RWPE2 (cell line): Measurements from ENCODE around the gene APBA3.

Source experiments
- ATAC-seq: fragments of 200-7000 bp; cut with Tn5 transposase; 3 replicates; pipeline ENCODE4 v1.9.1; 2021; ENCODE audit warnings: low read depth
- DNase-seq: peaks from one replicate; pipeline ENCODE4 v3.0.0-alpha.2; 2020; ENCODE audit warnings: low spot score
- H3K27ac ChIP-seq: fragments of 450-650 bp; 2 replicates; pipeline ENCODE4 v1.5.1; 2017; ENCODE audit warnings: mild to moderate bottlenecking; ENCODE audit not compliant: poor library complexity, severe bottlenecking
- H3K27me3 ChIP-seq: fragments of 250-450 bp; sonication (Bioruptor Pico); 2 replicates; pipeline ENCODE4 v1.5.1; 2021; ENCODE audit warnings: mild to moderate bottlenecking, moderate library complexity; ENCODE audit not compliant: insufficient read depth, poor library complexity, severe bottlenecking
- H3K36me3 ChIP-seq: fragments of 250-450 bp; sonication (Bioruptor Pico); 2 replicates; pipeline ENCODE4 v1.5.1; 2020; ENCODE audit warnings: low read depth, mild to moderate bottlenecking, moderate library complexity
- H3K4me1 ChIP-seq: fragments of 250-450 bp; sonication (Bioruptor Pico); 2 replicates; pipeline ENCODE4 v1.5.1; 2021; ENCODE audit warnings: mild to moderate bottlenecking, moderate library complexity; ENCODE audit not compliant: insufficient read depth, poor library complexity, severe bottlenecking
- H3K4me3 ChIP-seq: fragments of 250-450 bp; sonication (Bioruptor Pico); 2 replicates; pipeline ENCODE4 v1.5.1; 2021; ENCODE audit warnings: mild to moderate bottlenecking, moderate library complexity; ENCODE audit not compliant: severe bottlenecking
- H3K9me3 ChIP-seq: fragments of 250-450 bp; sonication (Bioruptor Pico); 2 replicates; pipeline ENCODE4 v1.5.1; 2021; ENCODE audit warnings: mild to moderate bottlenecking, moderate library complexity; ENCODE audit not compliant: severe bottlenecking
- TF ChIP-seq, protein P1 (sequence below): fragments of 450-650 bp; IDR thresholded peaks from one replicate; pipeline ENCODE4 v1.5.1; 2017; ENCODE audit warnings: mild to moderate bottlenecking, moderate library complexity; ENCODE audit not compliant: poor library complexity, severe bottlenecking

Gene APBA3

DNA sequence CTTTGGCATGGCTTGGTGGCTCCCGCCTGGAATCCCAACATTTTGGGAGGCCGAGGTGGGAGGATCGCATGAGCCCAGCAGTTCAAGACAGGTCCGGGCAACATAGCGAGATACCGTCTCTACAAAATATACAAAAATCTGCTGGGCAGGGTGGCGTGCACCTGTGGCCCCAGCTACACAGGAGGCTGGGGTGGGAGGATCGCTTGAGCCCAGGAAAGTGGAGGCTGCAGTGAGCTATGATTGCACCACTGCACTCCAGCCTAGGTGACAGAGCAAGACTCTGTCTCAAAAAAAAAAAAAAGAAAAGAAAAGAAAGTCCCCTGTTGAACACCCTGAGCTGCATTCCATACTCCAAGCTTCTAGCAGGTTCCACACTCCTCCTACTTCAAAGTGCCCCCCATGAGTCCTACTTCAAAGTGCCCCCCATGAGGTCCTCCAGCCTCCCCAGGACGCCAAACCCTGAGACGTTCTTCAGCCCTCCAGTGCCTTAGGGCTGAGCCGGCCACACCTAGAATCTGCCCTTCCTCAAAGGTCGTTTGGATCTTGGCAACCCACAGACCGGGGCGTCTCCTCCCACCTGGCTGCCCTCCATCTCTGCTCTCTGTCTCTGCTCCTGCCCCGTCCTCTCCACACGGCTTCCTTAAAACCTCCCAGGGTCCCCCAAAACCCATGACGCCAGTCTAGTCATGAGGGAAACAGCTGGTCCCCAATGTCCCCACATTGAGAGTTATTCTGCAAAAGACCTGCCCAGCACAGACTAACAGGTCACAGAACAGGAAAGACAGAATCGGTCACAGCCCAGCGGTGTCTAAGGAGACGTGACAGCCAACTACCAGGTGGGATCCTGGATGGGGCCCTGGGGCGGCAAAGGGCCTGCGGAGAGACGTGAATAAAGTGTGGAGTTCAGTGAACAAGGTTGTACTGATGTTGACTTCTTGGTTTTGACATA, 48.6 kb downstream of the APBA3 start:
- no peaks in the 10 kb centered on the region for H3K9me3 ChIP-seq
- TF ChIP-seq, protein P1, sequence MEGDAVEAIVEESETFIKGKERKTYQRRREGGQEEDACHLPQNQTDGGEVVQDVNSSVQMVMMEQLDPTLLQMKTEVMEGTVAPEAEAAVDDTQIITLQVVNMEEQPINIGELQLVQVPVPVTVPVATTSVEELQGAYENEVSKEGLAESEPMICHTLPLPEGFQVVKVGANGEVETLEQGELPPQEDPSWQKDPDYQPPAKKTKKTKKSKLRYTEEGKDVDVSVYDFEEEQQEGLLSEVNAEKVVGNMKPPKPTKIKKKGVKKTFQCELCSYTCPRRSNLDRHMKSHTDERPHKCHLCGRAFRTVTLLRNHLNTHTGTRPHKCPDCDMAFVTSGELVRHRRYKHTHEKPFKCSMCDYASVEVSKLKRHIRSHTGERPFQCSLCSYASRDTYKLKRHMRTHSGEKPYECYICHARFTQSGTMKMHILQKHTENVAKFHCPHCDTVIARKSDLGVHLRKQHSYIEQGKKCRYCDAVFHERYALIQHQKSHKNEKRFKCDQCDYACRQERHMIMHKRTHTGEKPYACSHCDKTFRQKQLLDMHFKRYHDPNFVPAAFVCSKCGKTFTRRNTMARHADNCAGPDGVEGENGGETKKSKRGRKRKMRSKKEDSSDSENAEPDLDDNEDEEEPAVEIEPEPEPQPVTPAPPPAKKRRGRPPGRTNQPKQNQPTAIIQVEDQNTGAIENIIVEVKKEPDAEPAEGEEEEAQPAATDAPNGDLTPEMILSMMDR = no peak
- H3K4me3 ChIP-seq = no peak overlapping the region
- DNase-seq (no peak), ATAC-seq (peak; percentile 51; the same call in 2 of the 3 replicates)
- no peaks in the 10 kb centered on the region for H3K27me3 ChIP-seq
- H3K27ac ChIP-seq = no peak overlapping the region
- H3K4me1 ChIP-seq = peaks cover 6% of the 10 kb centered on the region
- H3K36me3 ChIP-seq = no peaks in the 10 kb centered on the region

DNA sequence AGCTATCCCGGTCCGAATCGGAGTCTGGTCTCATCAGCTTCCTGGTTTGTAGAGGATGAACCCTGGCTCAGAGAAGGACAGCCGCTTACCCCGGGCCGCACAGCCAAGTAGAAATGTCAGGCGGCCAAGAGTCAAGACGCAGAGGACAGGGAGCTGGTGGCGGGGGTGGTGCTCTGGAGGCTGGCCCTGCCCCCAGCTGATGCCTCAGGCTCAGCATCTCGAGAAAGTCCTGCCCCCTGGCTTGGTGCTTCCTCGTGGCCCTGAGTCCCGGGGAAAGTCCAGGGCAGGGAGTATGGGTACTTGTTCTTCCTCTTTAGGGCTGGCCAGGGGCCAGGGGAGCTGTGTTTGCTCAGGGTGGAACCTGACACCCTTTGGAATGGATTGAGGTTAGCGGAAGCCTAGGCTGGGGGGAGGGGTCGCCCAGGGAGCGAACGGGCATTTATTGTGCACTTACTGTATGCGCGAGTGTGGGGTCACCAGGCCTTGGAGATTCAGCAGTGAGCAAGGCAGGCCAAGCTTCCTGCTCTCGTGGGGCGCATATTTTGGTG, 51.2 kb downstream of the APBA3 start:
- no peaks in the 10 kb centered on the region for H3K27me3 ChIP-seq
- H3K36me3 ChIP-seq = no peaks in the 10 kb centered on the region
- TF ChIP-seq, protein P1 = no peak
- H3K9me3 ChIP-seq = no peaks in the 10 kb centered on the region
- DNase-seq = peak; percentile 84
- peaks cover 6% of the 10 kb centered on the region for H3K4me1 ChIP-seq
- H3K4me3 ChIP-seq = no peak overlapping the region
- H3K27ac ChIP-seq = no peak overlapping the region
- peak; percentile 86 for ATAC-seq

DNA sequence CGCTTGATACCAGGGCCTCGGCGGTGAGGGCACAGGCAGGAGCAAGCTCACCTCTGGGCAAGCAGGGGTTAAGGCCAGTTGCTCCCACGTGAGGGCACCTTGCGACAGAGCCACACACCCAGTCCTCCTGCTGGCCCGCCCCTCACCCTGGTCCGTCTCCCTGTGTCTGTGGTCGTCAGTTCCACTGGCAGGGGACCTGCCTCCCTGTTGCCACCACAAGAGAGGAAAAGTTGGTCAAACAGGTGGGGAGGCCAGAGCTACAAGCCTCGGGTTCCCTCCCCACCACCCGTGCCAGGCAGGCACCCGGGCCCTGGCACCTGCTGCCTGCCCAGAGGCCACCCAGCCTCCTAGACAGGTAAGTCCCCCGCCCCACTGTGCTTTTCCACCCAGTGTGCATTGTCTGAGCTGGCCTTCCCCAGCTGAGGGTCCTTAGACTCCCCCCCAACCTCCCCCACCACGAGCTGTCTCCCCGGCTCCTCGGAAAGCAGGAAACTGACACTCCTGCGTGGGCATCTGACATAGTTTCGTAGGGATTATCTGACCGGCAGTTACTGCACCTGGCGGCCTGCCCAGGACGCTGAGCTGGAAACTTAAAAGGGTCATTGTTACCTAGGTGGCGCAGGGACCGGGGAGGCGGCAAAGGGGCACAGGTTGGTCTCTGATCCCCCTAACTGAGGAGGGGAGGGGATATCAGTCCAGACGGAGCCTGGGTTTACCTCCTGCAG, 53.1 kb downstream of the APBA3 start, which contains the start of gene TJP3:
Gene TJP3 (plus strand): TSS at position 178 of the 725 bp plus-strand sequence. CDS start 20,049 bp downstream, outside the sequence.
- Histone ChIP-seq H3K27ac (no peak within 1 kb of the TSS), H3K9me3 (no peaks in the 10 kb centered on the region), H3K27me3 (no peaks in the 10 kb centered on the region), H3K4me3 (no peak within 1 kb of the TSS), H3K36me3 (no peaks in the 10 kb centered on the region), H3K4me1 (peaks cover 6% of the 10 kb centered on the region)
- DNase-seq (no peak), ATAC-seq (peak; percentile 38; the same call in 2 of the 3 replicates)
- TF ChIP-seq, protein P1 = no peak

DNA sequence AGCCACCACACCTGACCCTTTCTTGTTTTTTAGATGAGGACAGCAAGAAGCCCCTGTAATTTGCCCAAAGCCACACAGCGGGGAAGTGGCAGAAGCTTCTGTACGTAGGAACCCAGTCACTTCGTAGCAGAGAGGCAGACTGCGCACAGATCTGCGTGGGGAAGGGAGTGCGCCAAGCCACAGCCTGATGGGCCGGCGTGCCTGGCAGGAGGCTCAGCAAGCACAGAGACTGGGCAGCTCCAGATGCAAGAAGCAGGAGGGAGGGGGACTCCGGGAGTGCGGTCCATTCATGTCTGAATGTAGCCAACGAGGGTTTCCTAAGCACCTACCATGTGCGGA, 53.7 kb downstream of the APBA3 start:
- Histone ChIP-seq H3K4me1 (peaks cover 6% of the 10 kb centered on the region), H3K36me3 (no peaks in the 10 kb centered on the region), H3K27me3 (no peaks in the 10 kb centered on the region), H3K27ac (no peak overlapping the region), H3K9me3 (no peaks in the 10 kb centered on the region), H3K4me3 (no peak overlapping the region)
- TF ChIP-seq, protein P1 = no peak
- DNase-seq (no peak), ATAC-seq (no peak)
